ENCODE measurements around the gene RHBDF2. TPM values are rescaled to one million over a fixed set of nuclear protein-coding genes. Genes with fewer than 3 reads are reported as not detected.

RHBDF2 gene
- total RNA-seq, 2 experiments from 2014 or later: 20.7 to 22.2 TPM

DNA sequence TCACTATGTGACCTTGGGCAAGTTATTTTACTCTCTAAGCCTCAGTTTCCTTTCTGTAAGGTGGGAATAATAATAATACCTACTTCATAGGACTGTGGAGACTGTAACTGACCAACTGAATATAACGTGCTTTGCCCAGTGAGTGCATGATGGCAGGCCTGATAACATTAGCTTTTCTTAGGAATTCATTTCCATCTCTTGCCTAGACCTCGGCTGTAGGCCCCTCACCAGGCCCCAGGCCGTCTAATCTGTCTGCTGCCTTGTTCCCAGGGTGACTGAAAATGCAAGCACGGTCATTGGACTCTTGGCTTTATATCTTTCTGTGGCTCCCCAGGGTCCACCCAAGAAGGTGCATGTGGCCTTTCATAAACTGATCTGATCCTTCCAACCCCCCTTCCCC, 41.5 kb downstream of the RHBDF2 start:
- Mint-ChIP-seq H3K4me3 (no peak overlapping the region), H3K9me3 (no peaks in the 10 kb centered on the region), H3K36me3 (no peaks in the 10 kb centered on the region), H3K4me1 (no peaks in the 10 kb centered on the region), H3K27me3 (peaks cover 4% of the 10 kb centered on the region), H3K27ac (no peak overlapping the region)
- DNase-seq: no peak

DNA sequence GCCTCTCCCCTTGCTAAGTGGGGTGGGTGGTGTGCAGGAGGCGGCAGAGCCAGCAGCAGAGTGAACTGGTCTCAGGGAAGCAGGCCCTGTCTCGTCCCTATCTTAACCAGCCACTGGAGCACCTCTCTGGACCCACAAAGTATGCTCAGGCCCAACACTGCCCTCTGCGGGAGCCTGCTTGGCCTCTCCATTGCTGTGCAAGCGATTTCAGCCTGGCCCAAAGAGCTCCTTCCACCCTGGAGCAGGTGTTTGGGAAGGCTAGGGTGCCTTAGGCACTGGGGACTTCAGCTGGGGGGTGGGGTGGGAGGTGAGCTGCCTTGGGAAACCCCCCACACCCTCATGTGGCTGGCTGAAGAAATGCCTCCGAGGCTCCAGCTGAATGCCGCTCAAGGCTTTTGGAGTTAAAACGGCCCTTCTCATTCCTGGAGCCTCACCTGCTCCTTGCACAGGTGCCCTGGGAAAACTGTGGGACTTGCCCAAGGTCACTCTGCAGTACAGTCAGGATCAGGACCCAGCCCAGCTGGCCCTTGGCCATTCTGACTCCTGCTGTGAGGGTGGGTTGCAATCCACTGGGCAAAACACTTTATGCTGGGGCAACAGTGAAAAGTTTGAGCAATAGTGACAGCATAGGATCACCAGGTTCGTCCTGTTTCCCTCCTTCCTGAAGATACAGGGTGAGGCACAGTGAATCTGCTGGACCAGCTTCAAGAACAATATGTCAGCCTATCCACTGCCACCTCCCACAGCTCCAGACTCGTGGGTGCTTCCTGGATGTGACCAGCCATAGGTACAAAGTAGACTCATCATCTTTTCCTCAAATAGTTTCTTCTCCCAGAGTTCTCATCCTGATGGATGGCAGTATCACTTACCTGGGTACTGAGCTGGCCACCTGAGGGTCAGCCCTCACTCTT, 42.4 kb downstream of the RHBDF2 start:
- Mint-ChIP-seq H3K27me3 (no peaks in the 10 kb centered on the region), H3K4me1 (no peaks in the 10 kb centered on the region), H3K9me3 (no peaks in the 10 kb centered on the region), H3K36me3 (no peaks in the 10 kb centered on the region), H3K4me3 (no peak overlapping the region), H3K27ac (no peak overlapping the region)
- no peak for DNase-seq

DNA sequence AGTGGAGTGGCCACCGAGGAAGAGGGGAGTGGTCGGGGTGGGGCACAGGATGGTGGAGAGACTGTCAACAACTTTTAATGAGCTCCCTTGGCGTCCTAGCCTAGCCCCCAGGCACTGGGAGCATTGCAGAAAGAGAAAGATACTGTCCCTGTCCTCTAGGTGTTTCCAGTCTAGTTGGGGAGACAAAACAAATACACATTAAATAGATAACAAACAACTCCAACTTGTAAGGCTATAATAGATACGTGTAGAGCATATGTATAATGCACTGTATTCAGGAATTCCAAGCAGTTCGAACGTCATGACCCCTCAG, 47.8 kb downstream of the RHBDF2 start:
- Mint-ChIP-seq H3K27me3 (no peaks in the 10 kb centered on the region), H3K4me3 (peak overlapping the region; percentile 78), H3K4me1 (peaks cover 32% of the 10 kb centered on the region), H3K9me3 (peaks cover 1% of the 10 kb centered on the region), H3K27ac (peak overlapping the region; percentile 58), H3K36me3 (peaks cover 4% of the 10 kb centered on the region)
- DNase-seq: no peak

DNA sequence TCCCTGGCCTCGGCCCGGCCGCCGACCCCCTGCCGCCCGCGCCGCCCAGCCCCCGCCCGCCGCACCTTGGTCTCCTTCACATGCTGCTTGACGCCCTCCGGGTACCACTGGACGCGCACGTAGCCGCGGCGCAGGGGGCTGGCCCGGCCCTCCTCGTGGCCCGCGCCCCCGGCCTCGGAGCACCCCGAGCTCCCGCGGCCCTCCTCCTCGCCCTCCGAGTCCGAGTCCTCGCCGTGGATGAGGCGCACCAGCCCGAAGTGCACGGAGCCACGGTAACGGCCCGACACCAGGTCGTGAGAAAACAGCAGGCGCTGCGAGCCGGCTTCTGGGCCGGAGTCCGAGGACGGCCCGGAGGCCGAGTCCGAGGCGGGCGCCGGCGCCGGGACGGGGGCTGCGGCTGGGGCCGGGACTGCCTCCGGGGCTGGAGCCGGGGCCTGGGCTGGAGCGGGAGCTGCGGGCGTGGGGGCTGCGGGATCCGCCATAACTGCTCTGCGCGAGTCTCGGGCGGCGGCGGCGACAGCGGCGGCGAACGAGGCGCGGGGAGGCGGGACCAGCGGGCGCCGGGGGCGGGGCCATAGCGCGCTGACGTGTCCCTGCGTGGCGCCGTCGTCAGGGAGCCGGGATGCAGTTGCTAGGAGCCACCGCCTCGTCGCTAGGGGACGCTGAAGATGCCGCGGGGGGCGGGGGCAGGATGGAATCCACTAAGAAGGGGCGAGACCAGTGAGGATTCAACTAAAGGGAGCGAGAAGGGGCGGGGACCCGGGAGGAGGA, 48.4 kb downstream of the RHBDF2 start, which contains the start of gene UBE2O:
UBE2O (minus strand) TSS at position 493 of the 771 bp plus-strand sequence; CDS start at position 482, 11 bp downstream.
- Mint-ChIP-seq H3K27ac (peak within 1 kb of the TSS; percentile 58), H3K9me3 (peaks cover 1% of the 10 kb centered on the region), H3K36me3 (peaks cover 4% of the 10 kb centered on the region), H3K4me3 (peak within 1 kb of the TSS; percentile 90), H3K4me1 (peaks cover 37% of the 10 kb centered on the region), H3K27me3 (no peaks in the 10 kb centered on the region)
- peak; percentile 96 for DNase-seq

DNA sequence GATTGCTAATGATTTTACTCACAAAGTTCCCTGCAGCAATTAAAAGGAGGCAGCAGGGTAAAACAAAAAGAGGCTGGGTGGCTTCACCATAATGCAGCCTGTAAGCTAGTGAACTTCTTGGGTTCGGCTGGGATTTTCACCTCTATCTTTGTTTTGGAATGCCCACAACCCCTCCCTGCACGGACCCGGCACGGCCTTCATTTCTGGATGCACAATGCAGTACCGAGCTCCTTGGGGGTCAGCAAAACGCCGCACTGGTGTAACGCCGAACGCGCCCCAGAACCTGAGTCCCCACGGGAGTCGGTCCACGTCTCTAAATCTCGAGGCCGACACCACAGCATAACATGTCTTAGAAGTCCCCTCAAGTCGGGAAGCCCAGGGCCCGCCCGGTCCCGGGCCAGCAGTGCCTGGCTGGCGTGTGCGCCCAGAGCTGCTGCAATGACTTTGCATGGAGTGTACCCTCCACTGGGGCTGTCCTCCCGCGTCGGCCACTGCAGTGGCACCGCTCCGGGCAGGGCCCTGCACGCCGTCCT, 49.0 kb downstream of the RHBDF2 start:
- Mint-ChIP-seq H3K27ac (peak overlapping the region; percentile 8), H3K27me3 (no peaks in the 10 kb centered on the region), H3K36me3 (peaks cover 4% of the 10 kb centered on the region), H3K9me3 (peaks cover 1% of the 10 kb centered on the region), H3K4me1 (peaks cover 44% of the 10 kb centered on the region), H3K4me3 (peak overlapping the region; percentile 90)
- no peak for DNase-seq

DNA sequence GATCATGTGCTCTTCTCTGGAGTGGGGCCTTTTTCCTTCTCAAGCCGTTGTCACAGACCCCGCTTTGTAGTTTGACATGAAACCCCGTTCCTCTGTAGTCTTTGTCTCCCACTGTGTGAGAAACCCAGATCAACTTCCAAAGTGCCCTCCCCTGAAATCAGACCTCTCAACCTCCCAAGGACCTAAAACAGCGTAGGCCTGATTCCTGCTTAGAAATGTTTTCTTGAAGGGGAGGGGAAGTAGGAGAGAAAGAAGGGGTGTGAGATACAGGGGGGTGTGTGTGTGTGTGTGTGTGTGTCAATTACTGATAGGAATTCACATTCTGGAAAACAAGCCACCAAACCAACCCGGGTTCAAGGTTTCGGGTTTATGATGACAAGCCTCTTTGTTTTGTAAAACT, 49.7 kb downstream of the RHBDF2 start:
- Mint-ChIP-seq H3K27me3 (no peaks in the 10 kb centered on the region), H3K27ac (no peak overlapping the region), H3K4me1 (peaks cover 49% of the 10 kb centered on the region), H3K4me3 (peak overlapping the region; percentile 90), H3K9me3 (peaks cover 1% of the 10 kb centered on the region), H3K36me3 (peaks cover 4% of the 10 kb centered on the region)
- DNase-seq: no peak

DNA sequence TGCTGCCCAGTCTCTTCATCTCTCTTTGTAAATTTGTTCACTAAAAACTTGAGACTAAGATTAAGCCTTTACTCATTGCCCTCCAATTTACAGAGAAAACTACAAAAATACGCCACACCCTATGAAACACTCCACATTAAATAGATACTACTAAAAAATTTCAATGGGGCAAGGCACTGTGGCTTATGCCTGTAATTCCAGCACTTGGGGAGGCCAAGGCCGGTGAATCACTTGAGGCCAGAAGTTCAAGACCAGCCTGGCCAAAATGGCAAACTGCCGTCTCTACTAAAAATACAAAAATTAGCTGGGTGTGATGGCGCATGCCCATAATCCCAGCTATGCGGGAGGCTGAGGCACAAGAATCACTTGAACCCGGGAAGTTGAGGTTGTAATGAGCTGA, 52.1 kb downstream of the RHBDF2 start:
- Mint-ChIP-seq H3K4me1 (peaks cover 71% of the 10 kb centered on the region), H3K4me3 (no peak overlapping the region), H3K27me3 (no peaks in the 10 kb centered on the region), H3K27ac (no peak overlapping the region), H3K36me3 (peaks cover 4% of the 10 kb centered on the region), H3K9me3 (peaks cover 1% of the 10 kb centered on the region)
- DNase-seq: no peak

DNA sequence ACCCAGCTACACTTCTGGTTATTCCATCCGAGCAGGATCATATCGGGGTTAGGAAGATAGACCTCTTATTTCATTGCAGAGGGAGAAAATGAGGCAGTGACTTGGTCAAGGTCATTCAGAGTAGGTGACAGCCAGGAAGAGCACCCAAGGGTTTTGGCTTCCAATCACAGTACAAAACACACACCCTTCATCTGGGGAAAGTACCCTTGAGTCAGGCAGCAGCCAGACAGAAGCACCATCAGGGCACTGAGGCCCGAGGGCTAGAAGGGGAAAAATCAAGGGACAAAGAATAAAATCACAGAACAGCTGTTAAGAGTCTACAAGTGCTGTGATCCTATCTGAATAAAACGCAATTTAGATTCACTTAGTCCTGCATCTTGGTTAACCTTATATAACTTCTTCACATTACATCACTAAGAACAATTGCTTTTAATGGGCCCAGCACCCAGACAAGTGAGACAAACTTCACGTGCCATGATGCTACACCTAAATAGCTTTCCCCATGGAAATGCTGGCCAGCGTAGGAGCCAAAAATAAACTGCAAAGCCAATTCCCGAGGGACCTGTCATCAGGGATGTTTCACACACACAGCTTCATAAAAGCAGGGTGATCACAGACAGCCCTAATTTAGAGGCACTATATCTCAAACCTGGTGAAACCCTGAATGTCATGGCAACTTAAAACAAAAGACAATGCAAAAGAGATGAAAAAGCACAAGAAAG, 53.1 kb downstream of the RHBDF2 start:
- Mint-ChIP-seq H3K27me3 (no peaks in the 10 kb centered on the region), H3K36me3 (peaks cover 8% of the 10 kb centered on the region), H3K4me1 (peaks cover 73% of the 10 kb centered on the region), H3K4me3 (no peak overlapping the region), H3K27ac (no peak overlapping the region), H3K9me3 (no peaks in the 10 kb centered on the region)
- DNase-seq: no peak

DNA sequence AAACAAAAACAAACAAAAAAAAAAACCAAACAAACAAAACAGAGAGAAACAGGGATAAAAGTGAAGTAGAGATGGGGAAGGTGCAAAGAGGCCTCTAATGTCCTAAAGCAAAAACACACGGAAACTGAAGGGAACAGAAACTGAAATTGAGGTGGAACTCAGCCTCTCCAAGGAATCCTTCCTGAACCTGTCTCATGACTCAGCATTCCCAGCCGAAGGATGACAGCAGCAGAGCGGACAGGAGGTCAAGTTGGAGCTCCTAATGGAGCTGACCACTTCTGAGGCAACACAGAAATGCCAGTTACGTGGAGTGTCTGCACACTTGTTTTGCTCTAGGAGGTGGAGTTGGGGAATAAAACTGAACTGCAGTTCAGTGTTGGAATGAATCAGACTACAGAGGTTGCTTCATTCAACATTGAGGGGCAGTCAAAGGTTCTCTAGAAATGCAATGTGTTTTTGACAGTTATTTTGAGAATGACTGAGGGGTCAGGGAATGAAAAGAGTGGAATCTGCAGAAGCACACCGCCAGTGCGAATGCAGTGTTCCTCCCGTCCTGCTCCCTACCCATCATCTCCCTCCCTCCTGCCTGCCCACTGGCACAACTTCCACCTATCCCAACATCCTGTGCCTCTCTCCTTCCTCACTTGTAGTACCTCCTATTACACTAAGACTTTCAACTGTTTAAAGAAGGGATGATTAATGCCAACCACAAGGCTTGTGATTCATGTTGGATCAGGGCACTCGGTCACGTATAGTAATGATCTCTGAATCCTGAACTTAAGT, 54.6 kb downstream of the RHBDF2 start:
- Mint-ChIP-seq H3K9me3 (no peaks in the 10 kb centered on the region), H3K36me3 (peaks cover 13% of the 10 kb centered on the region), H3K27me3 (no peaks in the 10 kb centered on the region), H3K27ac (no peak overlapping the region), H3K4me3 (no peak overlapping the region), H3K4me1 (peaks cover 80% of the 10 kb centered on the region)
- DNase-seq: no peak

DNA sequence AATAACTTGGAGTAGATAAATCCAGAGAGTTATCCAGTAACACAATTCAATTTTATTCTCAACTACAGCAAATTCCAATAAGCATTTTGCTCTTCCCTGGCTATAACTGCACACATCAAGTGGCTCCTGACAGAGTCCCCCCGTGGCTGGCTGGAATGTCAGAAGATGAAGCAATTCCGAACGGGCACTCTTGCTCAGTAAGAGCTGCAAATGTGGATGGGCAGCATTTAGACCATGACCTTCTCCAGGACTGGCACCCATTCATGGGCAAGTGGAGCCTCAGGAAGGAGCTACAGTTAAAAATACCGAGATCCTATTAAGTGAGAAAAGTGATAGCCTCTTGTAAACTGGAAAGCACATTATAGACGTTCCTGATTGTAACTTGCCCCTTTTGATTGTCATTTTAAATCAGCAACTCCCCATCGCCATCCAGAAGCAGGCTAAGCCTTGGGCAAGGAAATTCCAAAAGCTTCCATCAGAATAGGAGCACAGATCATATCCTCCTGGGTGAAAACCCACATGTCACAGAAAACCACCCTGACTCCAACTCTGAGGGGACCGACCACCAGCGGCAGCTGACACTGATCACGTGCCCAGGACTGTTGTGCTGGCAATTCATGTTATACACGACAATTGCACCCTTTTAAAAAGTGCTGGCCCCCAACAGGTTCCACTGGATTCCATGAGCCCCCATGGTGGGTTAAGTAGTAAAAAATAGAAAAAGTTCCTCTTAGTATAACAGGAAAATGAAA, 55.4 kb downstream of the RHBDF2 start:
- Mint-ChIP-seq H3K4me1 (peaks cover 79% of the 10 kb centered on the region), H3K4me3 (no peak overlapping the region), H3K27ac (no peak overlapping the region), H3K27me3 (no peaks in the 10 kb centered on the region), H3K36me3 (peaks cover 13% of the 10 kb centered on the region), H3K9me3 (no peaks in the 10 kb centered on the region)
- DNase-seq: no peak

DNA sequence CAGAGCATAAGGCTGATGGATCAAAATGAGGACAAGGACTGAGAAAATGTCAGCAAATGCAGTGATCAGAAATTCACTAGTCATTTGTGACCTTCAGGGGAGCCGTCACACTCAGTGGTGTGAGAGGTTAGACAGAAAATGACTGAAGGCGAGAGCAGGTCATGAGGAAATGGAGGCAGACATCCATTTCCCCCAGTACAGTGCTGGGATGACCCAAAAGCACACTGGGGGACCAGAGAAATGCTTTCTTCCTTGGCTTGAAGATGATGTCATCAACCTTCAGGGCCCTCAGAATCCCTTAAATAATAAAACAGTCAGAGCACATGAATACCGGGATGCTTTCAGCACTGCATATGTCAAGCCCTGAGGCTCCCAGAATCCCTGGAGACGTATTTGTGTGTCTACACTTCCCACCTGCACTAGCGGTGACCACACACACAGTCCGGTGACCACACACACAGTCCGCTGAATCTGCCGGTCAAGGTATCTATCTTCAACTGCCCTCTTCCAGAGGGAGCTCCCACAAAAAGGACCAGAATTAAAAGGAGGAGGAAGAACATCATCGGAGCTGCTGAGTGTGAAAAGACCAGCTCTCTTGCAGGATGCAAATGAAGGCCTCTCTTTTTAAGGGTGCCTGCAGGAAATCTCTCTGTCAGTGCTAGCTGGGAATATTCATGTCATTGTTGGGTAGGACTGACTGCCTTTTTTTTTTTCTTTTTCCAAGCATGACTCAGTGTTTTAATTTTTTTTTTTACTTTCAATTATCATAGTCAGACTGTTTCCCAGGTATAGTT, 56.5 kb downstream of the RHBDF2 start:
- Mint-ChIP-seq H3K27ac (no peak overlapping the region), H3K9me3 (no peaks in the 10 kb centered on the region), H3K36me3 (peaks cover 13% of the 10 kb centered on the region), H3K27me3 (no peaks in the 10 kb centered on the region), H3K4me3 (peak overlapping the region; percentile 26), H3K4me1 (peaks cover 73% of the 10 kb centered on the region)
- DNase-seq: no peak

DNA sequence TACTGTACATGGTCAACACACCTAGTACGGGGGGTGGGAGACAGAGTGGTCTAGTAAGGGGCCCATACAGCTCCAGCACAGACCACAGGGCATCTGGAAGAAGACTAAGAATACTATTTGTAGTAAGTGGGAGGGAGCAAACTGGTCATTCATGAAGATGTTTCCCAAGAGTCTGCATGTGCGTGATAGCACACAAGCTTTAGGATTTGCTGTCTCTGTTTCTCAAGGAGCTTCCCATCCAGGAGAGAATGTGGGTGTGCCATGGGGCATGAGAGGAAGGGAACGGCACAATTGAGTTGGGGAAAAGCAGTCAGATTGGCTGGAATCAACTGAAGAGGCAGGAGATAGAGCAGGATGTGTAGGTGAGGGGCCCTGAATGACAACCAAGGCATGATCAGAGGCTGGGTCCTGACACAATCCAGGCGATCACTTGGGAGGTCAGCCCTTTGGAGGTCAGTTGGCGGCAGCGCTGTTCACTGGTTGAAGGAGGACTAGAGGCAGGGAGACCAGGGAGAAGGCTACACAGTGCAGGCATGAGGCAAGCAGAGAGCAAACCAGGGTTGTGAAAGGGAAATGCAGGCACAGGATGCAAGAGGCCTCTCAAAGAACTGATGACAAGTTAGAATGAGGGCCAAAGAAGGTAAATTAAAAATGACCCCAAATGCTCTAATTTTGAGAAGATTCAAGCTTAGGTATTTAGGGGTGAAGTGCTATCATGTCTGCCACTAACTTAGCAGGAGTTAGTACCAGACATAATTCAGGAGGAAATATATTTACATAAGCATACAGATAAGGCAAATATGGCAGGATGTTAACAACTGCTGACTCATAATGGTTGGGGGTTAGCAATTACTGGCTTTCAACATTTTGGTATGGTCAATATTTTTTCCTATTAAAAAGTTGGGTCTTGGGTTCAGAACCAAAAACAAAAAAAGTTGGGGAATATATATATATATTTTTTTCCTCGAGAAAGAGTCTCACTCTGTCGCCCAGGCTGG, 58.6 kb downstream of the RHBDF2 start:
- H3K36me3 Mint-ChIP-seq: peaks cover 12% of the 10 kb centered on the region
- H3K27ac Mint-ChIP-seq: no peak overlapping the region
- H3K4me1 Mint-ChIP-seq: peaks cover 65% of the 10 kb centered on the region
- H3K4me3 Mint-ChIP-seq: no peak overlapping the region
- no peaks in the 10 kb centered on the region for H3K9me3 Mint-ChIP-seq
- H3K27me3 Mint-ChIP-seq: no peaks in the 10 kb centered on the region
- DNase-seq: no peak

Measured in activated naive CD8-positive, alpha-beta T cell treated with anti-CD3 and anti-CD28 coated beads for 36 hours (primary cell).